Epidermal melanocyte (primary cell): Measurements from ENCODE around the gene GRAP.
"Not testable (repeated sequence)": the region's sequence is repeated elsewhere in the genome, so short reads cannot be mapped to it uniquely, and the experiment has no call there.

Experiments used
- DNase-seq: peaks from one replicate; pipeline ENCODE4 v3.0.0; 2011; ENCODE audit warnings: low spot score; ENCODE audit not compliant: insufficient read length

GRAP gene

DNA sequence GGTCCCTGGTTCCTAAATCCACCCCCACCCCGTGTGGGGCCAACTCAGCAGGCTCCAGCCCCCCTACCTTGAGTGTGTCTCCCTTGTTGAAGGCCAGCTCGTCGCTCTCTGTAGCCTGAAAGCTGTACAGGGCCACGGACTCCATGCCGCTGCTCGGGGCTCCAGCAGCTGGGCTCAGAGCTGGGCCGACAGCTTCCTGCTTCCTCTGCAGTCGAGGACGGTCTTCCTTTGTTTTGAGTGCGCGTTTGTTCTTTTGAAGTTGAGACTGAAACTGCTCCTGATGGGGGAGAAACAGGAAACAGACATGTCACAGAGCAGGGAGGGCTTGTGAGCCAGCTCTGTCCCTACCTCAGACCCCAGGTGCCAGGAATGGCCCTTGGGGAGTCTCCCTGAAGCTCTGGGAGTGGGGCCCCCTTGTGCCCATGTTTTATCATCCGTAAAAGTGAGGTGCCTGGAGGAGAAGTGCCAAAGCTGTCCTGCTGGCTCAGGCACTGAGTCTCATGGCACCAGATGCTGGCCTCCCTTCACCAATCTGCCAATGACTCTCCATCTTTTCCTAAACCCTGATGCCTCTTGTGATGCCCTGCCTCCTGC is at the start of gene GRAP:
Gene GRAP, minus strand, starts transcription at position 176 of the 594 bp plus-strand sequence. Its CDS starts 31 bp downstream, at position 145.
- not testable (repeated sequence) for DNase-seq

DNA sequence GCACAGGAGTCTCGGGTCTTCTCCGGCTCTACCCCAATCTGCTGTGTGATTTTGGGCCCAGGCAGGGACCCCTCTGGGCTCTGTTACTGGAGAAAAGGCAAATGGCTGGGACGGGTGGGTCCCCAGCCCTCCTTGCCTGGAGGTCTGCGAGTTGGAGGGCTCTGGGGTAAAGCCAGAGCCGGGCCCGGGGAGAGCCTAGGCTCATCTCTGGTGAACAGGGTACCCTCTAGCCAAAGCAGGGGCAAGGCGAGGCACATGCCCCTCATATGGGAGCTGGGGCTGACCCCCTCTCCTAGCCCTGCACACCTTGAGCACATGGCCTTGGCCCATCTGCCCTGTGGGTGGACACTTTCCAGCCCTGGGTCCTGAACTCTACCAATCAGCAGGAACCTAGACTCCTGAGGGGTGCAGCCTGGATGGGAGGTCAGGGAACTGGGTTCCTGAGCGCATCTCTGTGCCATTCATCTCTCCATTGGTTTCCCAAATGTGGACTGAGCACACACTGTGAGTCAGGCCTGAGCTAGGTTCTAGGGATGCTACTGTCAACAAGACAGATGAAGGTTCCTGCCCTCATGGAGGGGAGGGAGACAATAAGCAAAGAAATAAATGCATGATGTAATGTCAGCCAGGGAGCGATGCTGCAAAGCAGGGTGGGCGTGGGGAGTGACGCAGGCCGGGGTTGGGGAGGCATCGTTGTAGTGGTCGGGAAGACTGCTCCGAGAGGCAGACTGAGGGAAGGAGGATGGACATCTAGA is 47.1 kb upstream of the GRAP start:
- not testable (repeated sequence) for DNase-seq

DNA sequence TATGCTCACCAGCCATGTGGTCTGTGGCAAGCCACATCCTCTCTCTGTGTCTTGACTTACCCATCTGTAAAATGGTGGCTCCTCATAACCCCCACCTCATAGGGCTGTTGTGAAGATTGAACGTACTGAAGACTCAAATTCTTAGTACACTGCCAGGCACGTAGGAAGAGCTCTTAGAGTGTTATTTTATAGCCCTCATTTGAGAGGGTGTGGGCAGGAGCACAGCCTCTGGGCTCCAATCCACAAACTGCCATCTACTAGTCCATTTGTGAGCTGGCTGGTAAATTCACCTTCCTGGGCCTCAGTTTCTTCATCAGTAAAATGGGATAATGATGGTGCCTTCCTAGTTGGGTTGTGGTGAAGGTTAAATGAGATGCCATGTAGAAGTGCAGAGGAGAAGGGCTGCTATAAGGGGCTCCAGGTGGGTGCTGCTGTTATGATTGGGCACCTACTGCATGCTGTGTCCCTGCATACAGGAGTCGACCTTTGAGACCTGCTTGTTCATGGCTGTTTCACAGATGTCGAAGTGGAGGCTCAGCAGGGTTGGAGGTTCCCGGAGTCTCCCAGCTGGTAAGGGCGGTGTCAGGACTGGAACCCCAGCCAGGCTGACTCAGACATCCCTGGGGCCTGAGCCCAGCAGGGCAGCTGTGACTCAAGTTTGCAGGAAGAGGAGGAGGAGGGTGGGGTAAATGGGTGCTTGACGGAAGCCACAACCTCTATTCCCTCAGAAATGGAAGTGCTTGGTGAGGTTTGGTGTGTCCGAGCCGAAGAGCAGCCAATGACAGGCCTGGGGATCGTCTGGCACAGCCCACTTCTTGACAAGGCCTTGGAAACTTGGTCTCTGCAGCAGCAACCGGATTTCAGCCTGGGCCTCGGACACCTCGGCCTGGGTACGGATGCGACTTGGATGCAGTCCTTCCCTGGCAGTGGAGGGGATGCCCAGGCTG is 46.3 kb upstream of the GRAP start:
- not testable (repeated sequence) for DNase-seq

DNA sequence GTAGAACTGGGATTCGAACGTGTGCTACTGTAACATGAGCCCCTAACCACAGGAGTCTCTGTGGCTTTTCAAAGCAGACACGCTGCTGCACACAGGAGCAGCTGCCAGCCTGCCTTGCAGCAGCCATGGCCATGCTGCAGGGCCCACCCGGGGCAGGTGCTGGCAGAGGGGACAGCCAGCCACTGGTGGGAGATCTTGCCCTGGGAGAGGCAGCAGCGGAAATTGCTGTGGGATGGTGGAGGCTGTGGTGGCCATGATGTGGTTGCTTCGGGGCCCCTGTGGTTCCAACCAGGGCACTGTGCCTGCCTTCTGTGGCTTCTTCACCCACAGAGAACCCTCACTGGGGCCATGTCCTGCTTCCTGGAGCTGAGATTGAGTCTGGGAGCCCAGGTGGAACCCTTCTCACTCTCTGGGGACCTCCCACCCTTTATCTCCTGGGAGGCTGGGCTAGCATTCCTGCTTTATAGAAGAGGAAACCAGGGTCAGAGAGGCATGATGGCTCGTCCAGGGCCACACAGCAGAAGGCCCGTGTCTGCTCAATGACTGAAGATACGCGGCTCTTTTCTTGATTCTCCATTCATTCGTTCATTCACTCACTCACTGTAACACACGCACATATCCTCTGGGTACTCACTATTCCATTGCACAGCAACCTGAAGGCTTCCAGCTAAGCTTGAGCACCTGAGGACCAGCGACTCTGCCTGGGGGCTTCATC is 43.5 kb upstream of the GRAP start:
- DNase-seq = not testable (repeated sequence)

DNA sequence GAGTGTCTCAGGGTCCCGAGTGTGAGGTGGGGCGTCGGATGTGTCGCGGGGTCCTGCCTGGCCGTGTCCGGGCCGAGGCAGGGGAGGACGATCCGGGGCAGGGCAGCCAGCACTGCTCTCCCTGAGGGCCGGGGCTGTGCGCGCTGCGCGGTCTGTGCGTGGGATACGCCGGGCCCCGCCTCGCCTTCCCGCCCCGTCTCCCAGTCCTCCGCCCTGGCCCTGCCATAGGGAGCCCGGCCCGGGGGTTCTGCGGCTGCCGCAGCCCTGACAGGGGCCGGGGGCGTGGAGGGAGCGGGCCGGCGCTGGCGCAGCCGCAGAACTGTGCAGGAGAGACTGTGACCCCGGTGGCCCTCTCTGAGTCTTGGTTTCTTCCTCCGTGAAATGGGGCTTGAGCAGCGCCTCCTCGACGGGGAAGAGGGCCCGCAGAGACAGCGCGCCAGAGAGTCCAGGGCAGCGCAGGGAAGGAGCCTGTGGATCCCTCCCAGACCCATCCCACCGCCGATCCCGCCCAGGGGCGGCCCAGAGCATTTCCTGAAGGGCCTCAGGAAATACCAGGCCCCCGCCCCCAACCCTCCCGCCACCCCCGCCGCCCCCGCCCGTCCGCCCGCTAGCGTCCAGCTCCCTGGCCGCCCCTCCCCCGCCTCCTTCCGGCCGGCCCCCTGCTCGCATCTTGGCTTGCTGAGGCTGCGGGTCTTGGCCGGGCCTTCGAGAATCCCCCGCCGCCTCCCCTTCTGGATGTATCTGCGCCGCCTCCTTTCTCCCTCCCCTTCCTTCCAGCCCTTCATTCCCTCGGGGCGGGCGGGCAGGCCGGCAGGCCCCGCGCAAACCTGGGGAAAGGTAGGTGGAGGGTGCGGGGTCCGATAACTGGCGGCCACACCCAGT is 42.3 kb upstream of the GRAP start:
- not testable (repeated sequence) for DNase-seq

DNA sequence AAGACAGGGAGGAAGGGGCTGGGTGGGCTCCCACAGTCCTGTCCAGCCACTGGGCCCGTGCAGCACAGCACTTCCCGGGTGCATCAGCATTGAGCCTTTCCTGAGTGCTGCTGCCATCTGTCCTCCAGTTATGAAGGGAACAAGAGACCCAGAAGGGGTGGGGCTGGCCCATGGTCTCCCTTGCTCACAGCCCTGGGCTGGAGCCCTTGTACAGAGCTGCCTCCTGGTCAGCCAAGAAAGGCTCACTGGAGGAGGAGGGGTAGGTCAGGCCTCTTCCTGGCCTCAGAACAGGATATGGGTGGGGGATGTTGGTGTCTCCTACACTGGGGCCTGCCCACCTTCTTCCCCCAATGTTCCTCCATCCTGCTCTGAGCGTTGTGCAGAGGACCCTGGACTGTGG is 30.6 kb upstream of the GRAP start:
- DNase-seq = not testable (repeated sequence)

DNA sequence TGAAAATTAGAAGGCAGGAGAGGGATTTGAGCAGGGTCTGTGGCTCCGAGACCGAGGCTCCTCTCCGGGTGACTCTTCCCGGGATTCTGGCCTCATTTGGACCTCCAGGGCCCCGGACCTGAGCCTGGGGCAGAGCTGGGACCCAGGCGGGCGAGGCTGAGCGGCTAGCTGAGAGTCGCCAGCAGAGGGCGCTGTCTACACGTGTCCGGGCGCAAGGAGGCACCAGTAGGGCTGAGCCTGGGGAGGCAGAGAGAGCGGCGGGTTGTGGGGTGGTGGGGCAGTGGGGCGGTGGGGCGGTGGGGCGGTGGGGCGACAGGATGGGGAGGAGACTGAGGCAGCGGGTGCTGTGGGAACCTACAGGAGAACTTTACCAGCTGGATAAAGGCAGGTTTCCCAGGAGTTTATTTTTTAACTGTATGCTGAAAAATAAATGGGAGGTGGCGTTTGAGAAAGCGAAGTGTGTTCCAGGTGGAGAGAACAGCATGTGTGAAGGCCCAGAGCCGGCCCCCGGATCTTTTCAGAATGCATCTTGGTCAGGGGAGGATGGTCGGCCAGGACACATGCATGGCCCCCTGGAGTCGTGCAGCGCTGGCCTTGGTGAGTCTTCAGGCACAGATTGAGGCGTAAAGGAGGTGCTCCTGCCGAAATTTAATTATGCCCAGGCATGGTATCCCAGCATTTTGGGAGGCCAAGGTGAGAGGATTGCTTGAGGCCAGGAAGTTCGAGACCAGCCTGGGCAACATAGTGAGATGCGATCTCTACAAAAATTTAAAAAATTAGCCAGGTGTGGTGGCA is 29.8 kb upstream of the GRAP start:
- not testable (repeated sequence) for DNase-seq

DNA sequence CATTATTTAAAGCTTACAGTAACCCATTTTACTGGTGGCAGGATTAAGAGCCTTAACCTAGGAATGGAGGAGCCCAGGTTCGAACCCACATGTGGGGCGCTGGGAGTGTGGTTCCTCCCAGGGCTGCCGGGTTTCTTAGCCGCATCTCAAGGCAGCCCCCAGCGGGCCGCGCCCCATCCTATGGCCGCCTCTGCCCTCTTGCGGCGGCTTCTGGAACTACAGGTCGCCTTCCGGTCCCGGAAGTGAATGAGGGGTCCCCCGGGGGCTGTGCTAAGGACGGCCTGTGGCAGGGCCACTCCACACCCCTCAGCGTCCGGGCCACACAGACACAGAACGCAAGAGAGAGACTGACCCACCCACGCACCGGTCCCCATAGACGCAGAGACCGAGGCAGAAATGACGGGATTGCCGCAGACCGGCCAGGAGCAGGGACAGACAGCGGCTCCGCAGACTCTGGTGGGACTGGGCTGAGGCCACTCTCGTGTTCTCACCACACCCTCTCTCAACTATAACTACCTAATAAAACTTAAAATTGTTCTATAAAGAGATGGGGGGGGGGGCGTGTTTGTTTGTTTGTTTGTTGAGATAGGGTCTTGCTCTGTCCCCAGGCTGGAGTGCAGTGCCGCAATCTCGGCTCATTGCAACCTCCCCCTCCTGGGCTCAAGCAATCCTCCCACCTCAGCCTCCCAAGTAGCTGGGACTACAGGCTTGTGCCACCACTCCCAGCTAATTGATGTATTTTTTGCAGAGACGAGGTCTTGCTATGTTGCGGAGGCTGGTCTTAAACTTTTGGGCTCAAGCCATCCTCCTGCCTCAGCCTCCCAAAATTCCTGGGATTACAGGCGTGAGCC is 23.8 kb upstream of the GRAP start:
- DNase-seq = not testable (repeated sequence)

DNA sequence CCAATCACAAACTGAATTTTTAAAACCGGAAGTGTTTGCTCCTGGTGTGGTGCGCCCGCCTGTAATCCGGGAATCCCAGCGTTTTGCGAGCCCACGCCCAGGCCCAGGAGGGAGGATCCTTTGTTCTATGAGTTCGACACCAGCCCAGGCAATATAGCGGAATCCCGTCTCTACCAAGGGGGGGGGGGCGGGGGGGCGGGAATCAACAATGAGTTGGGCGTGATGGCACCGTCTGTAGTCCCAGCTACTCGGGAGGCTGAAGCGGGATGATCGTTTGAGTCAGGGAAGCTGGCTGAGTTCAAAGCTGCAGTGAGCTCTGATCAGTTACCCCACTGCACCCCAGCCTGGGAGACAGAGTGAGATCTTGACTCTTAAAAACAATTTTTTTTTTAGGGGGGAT is 17.6 kb upstream of the GRAP start:
- DNase-seq = not testable (repeated sequence)

DNA sequence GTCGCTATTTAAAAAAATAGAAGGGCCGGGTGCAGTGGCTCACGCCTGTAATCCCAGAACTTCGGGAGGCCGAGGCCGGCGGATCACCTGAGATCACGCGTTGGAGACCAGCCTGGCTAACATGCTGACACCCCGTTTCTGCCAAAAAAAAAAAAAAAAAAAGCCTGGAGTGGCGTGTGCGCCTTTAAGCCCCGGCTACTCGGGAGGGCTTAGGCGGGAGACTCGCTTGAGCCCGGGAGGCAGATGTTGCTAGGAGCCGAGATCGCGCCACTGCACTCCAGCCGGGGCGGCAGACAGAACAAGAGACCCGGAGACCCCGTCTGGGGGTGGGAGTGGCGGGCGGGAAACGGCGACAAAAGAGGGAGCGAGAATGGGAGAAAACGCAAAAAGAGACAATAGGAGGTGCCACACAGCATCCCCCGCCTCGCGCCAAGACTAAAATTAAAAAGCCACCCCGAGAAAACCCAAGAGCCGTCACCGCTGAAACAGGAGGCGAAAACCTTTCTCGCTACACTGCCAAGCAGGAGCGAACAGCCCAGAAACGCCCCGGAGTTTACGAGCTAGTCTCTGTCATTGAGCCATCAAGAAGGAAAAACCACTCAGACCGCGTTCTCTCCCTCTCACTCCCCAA is 16.7 kb upstream of the GRAP start:
- not testable (repeated sequence) for DNase-seq

DNA sequence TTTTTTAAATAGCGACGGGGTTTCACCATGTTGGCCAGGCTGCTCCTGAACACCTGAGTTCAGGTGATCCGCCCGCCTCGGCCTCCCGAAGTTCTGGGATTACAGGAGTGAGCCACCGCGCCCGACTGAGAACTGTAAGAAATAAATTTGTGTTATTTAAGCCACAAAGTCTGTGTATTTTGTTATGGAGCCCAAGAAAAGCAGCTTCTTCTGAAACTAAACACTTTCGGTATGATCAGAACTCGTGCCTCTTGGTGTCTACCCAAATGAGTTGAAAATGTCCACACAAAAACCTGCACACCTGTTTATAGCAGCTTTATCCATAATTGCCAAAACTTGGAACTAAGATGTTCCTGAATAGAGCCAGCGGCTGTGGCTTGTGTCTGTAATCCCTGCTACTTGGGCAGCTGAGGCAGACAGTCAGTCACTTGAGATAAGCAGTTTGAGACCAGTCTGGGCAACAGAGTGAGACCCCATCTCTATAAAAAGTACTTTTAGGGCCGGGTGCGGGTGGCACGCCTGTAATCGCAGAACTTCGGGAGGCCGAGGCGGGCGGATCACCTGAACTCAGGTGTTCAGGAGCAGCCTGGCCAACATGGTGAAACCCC is 16.1 kb upstream of the GRAP start:
- DNase-seq = not testable (repeated sequence)

DNA sequence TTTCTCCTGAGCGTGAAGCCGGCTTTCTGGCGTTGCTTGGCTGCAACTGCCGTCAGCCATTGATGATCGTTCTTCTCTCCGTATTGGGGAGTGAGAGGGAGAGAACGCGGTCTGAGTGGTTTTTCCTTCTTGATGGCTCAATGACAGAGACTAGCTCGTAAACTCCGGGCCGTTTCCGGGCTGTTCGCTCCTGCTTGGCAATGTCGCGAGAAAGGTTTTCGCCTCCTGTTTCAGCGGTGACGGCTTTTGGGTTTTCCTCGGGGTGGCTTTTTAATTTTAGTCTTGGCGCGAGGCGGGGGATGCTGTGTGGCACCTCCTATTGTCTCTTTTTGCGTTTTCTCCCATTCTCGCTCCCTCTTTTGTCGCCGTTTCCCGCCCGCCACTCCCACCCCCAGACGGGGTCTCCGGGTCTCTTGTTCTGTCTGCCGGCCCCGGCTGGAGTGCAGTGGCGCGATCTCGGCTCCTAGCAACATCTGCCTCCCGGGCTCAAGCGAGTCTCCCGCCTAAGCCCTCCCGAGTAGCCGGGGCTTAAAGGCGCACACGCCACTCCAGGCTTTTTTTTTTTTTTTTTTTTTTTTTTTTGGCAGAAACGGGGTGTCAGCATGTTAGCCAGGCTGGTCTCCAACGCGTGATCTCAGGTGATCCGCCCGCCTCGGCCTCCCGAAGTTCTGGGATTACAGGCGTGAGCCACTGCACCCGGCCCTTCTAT is 15.4 kb upstream of the GRAP start:
- not testable (repeated sequence) for DNase-seq

DNA sequence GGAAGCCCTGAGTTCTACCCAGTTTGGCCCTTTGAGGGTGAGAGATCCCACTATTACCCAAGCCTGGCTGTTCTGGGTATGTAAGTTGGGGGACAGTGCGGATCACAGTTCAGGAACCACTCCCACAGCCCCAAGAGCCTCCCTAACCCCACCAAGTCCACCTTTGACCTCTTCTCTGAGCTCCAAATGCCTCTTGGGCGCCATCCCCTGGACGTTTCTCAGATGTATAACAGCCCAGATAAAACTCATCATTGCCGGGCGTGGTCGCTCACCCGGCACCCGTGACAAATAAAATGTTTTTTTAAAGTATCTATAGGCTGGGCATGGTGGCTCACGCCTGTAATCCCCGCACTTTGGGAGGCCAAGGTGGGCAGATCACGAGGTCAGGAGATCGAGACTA is 8.7 kb upstream of the GRAP start:
- not testable (repeated sequence) for DNase-seq

DNA sequence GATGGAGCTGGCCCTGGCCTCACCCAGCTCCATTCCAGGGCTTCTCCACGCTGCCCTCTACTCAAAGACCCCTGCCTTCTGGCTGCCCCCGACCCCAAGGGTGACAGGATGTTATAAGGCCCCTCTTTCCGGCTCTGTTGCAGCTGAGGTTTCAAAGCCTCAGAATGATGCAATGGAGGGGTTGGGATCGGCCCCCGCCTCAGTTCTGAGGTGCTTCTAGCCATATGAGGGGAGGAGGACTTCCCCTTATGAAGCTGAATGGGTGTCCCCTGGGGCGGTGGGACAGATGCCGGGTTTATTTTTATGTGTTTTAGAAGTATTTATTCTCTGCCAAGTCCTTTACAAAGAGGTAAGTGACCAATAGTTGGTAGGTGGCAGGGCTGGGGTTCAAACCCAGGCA is 2.1 kb upstream of the GRAP start:
- DNase-seq = not testable (repeated sequence)

DNA sequence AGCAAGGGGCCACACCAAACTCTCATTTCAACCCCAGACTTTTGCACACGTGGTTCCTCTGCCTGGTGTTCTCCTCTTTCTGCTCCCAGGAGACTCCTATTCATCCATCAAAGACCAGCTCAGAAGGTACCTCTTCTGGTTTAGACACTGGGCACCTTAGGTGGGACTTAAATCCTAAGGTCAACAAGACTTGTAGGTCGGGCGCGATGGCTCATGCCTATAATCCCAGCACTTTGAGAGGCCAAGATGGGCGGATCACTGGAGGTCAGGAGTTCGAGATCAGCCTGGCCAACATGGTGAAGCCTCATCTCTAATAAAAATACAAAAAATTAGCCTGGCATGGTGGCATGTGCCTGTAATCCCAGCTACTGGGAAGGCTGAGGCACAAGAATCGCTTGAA is 753 bp upstream of the GRAP start:
- DNase-seq = not testable (repeated sequence)

DNA sequence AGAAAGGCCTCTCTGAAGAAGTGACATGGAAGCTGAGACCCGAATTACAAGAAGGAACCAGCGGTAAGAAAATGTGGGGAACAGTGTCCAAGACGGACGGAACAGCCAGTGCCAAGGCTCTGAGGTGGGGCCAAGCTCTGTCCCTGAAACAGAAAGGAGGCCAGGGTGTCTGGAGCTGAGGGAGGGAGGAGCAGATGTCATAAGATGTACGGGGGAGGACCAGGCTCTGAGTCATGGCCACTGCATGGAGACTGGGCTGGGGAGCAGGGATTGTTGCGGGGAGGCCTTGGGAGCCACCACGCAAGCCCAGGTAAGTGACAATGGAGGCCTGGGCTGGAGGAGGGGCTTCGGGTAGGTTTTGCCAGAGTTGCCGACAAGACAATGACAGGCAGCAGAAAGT is 2.1 kb downstream of the GRAP start:
- DNase-seq = not testable (repeated sequence)

DNA sequence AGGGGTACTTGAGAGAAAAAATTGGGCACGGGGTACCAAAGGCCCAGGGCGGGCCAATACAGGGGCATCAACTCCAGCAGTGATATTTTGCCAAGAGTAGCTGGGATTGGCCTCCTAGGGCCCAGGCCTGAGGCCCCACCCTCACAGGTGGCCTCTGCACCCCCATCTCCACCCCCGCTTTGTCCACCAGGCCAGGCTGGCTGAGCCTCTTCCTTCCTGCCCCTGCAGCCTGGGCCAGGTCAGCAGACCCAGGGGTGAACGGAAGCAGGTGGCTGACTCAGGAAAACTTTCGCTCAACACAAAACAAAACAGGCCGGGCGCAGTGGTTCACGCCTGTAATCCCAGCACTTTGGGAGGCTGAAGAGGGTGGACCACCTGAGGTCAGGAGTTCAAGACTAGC is 3.7 kb downstream of the GRAP start:
- not testable (repeated sequence) for DNase-seq
